GM10266 (cell line): ENCODE measurements around the gene IL7R.

ENCODE experiments used
- DNase-seq: peaks from one replicate; pipeline ENCODE4 v3.0.0; 2012; ENCODE audit errors: extremely low spot score
- TF ChIP-seq, protein P1 (sequence below): IDR thresholded peaks from 2 replicates; pipeline ENCODE4 v1.5.1; 2012; ENCODE audit warnings: mild to moderate bottlenecking, low read depth; ENCODE audit not compliant: control insufficient read depth, insufficient read depth; ENCODE audit errors: missing control alignments

The IL7R gene

GRCh38 chr5:35826554-35826953 is 30.1 kb upstream of the IL7R start:
- no peak for DNase-seq
- TF ChIP-seq, protein P1, sequence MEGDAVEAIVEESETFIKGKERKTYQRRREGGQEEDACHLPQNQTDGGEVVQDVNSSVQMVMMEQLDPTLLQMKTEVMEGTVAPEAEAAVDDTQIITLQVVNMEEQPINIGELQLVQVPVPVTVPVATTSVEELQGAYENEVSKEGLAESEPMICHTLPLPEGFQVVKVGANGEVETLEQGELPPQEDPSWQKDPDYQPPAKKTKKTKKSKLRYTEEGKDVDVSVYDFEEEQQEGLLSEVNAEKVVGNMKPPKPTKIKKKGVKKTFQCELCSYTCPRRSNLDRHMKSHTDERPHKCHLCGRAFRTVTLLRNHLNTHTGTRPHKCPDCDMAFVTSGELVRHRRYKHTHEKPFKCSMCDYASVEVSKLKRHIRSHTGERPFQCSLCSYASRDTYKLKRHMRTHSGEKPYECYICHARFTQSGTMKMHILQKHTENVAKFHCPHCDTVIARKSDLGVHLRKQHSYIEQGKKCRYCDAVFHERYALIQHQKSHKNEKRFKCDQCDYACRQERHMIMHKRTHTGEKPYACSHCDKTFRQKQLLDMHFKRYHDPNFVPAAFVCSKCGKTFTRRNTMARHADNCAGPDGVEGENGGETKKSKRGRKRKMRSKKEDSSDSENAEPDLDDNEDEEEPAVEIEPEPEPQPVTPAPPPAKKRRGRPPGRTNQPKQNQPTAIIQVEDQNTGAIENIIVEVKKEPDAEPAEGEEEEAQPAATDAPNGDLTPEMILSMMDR, result no peak

GRCh38 chr5:35828082-35828598 is 28.6 kb upstream of the IL7R start:
- no peak for DNase-seq
- TF ChIP-seq, protein P1, result no peak

- DNase-seq, result no peak
- TF ChIP-seq, protein P1, result no peak
These were observed 26.1 kb upstream of the IL7R start for GRCh38 chr5:35830587-35830986.

DNA sequence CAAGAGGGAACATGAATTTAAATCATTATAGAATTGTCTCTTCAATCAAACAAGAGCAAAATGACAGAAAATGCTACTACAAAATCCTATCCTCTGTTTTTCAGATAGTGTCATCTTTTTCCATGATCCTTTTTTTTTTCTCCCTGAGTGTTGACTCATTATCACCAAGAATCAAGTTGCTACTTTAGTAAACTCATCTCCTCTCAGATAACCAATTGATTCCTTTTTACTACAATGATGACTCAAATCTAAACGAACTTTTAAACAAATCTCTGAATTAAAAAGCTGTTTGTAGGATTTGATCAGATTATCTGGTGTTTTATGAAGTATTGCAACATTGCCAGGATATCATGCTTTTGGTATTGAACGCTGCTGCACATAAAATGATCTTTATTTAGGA is 23.9 kb upstream of the IL7R start:
- DNase-seq, result no peak
- TF ChIP-seq, protein P1, result no peak

DNA sequence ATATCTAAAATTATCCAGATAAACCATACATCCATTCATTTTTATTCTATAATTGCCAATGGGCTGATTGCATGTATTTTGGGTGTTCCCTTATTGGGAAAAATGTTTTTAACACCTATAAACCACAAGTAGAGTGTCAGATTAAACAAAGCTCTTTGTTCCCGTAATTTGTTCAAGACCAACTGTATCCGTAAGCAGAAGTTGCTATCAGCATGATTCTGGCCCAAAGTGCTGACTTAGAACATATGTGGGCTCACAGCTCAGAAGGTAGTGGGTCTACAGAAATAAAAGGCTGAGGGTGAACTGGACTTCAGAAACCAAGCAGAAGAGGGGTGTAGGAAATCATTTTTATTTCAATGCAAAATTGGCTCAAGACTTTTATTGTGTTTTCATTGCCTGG is 23.5 kb upstream of the IL7R start:
- TF ChIP-seq, protein P1, result no peak
- no peak for DNase-seq

- TF ChIP-seq, protein P1, result no peak
- DNase-seq, result no peak
These were observed 20.6 kb upstream of the IL7R start for GRCh38 chr5:35835796-35836742.
